ENCODE measurements around the gene TMEM43.
A peak's percentile ranks its signal among the peaks of the same experiment; 100 is the strongest.

Gene TMEM43

GRCh38 chr3:14133188-14133800 lies 8.4 kb downstream of the TMEM43 start:
- no peak overlapping the region for H3K4me3 ChIP-seq
- TF ChIP-seq CTCF (IDR thresholded peaks at IDR 0.05), result no peak
- H3K36me3 ChIP-seq, result peaks cover 82 to 94% (median 87%) of the 10 kb centered on the region in 3 donors
- no peaks in the 10 kb centered on the region for H3K9me3 ChIP-seq
- intact Hi-C loops (cut with DNase I; ENCODE audit: low total_unique reads), result no loop called here
- H3K27ac ChIP-seq, result no peak overlapping the region
- H3K4me1 ChIP-seq, result peaks cover 0 to 24% (median 17%) of the 10 kb centered on the region in 4 donors
- DNase-seq, result no peak
- no peaks in the 10 kb centered on the region for H3K27me3 ChIP-seq

- intact Hi-C loops (cut with DNase I; ENCODE audit: low total_unique reads), result no loop called here
- no peak for TF ChIP-seq CTCF (IDR thresholded peaks at IDR 0.05)
- no peak for DNase-seq
- peaks cover 84 to 95% (median 86%) of the 10 kb centered on the region in 3 donors for H3K36me3 ChIP-seq
- no peak overlapping the region for H3K27ac ChIP-seq
- H3K27me3 ChIP-seq, result no peaks in the 10 kb centered on the region
- no peak overlapping the region for H3K4me3 ChIP-seq
- H3K9me3 ChIP-seq, result no peaks in the 10 kb centered on the region
- peaks cover 0 to 24% (median 18%) of the 10 kb centered on the region in 4 donors for H3K4me1 ChIP-seq
These were observed 9.0 kb downstream of the TMEM43 start for GRCh38 chr3:14133876-14134275.

- Histone ChIP-seq H3K36me3 (peaks cover 85 to 97% (median 86%) of the 10 kb centered on the region in 3 donors), H3K4me3 (no peak overlapping the region), H3K9me3 (no peaks in the 10 kb centered on the region), H3K4me1 (peaks cover 0 to 24% (median 18%) of the 10 kb centered on the region in 4 donors), H3K27me3 (no peaks in the 10 kb centered on the region), H3K27ac (no peak overlapping the region)
- DNase-seq, result no peak
- no peak for TF ChIP-seq CTCF (IDR thresholded peaks at IDR 0.05)
- intact Hi-C loops (cut with DNase I; ENCODE audit: low total_unique reads), result no loop called here
These were observed 9.4 kb downstream of the TMEM43 start for GRCh38 chr3:14134291-14134690.

DNA sequence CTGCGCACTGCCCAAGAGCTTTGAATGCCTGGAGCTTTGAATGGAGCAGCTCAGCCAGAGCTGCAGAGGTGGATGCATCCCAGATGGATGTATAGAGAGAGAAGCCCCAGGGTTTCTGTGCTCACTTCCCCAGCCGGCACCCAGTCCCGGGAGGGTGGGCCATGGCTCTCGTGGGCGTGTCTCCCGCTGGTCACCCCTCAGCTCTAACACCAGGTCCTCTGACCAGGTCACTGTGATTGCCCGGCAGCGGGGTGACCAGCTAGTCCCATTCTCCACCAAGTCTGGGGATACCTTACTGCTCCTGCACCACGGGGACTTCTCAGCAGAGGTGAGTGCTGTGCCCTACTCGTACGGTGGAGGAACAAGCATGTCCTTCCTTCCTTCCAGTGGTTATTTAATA lies 10.7 kb downstream of the TMEM43 start:
- H3K4me1 ChIP-seq, result peaks cover 0 to 36% (median 23%) of the 10 kb centered on the region in 4 donors
- no peaks in the 10 kb centered on the region for H3K9me3 ChIP-seq
- DNase-seq, result no peak
- H3K27me3 ChIP-seq, result no peaks in the 10 kb centered on the region
- intact Hi-C loops (cut with DNase I; ENCODE audit: low total_unique reads), result no loop called here
- TF ChIP-seq CTCF (IDR thresholded peaks at IDR 0.05), result no peak
- H3K4me3 ChIP-seq, result no peak overlapping the region
- peaks cover 78 to 97% (median 85%) of the 10 kb centered on the region in 3 donors for H3K36me3 ChIP-seq
- peak overlapping the region in 1 of 2 donors; percentile 9 for H3K27ac ChIP-seq

- Histone ChIP-seq H3K36me3 (peaks cover 75 to 97% (median 84%) of the 10 kb centered on the region in 3 donors), H3K27me3 (no peaks in the 10 kb centered on the region), H3K27ac (peak overlapping the region; percentile 87 to 88), H3K4me3 (no peak overlapping the region), H3K9me3 (no peaks in the 10 kb centered on the region), H3K4me1 (peaks cover 0 to 50% (median 34%) of the 10 kb centered on the region in 4 donors)
- intact Hi-C loops (cut with DNase I; ENCODE audit: low total_unique reads), result no loop called here
- DNase-seq, result peak in 1 of 2 donors; percentile 90
- no peak for TF ChIP-seq CTCF (IDR thresholded peaks at IDR 0.05)
These were observed 12.2 kb downstream of the TMEM43 start for GRCh38 chr3:14137004-14137403.
